BE2C (cell line): ENCODE measurements around the gene SRMS.
"Not testable (repeated sequence)": the region's sequence is repeated elsewhere in the genome, so short reads cannot be mapped to it uniquely, and the experiment has no call there.

Experiments used
- DNase-seq: peaks from one replicate; pipeline ENCODE4 v3.0.0-alpha.2; 2020
- H3K27me3 ChIP-seq: fragments of 250-450 bp; sonication (Bioruptor Pico); 2 replicates; pipeline ENCODE4 v1.5.1; 2020; ENCODE audit warnings: mild to moderate bottlenecking
- H3K36me3 ChIP-seq: fragments of 250-450 bp; sonication (Bioruptor Pico); 2 replicates; pipeline ENCODE4 v1.5.1; 2020; ENCODE audit warnings: mild to moderate bottlenecking
- H3K4me1 ChIP-seq: fragments of 250-450 bp; sonication (Bioruptor Pico); 2 replicates; pipeline ENCODE4 v1.5.1; 2020
- H3K4me3 ChIP-seq: 2 replicates; pipeline ENCODE4 v1.5.1; 2011; ENCODE audit warnings: low read depth, low read length
- H3K9me3 ChIP-seq: fragments of 250-450 bp; sonication (Bioruptor Pico); 2 replicates; pipeline ENCODE4 v1.5.1; 2020
- TF ChIP-seq, protein P1 (sequence below): IDR thresholded peaks from 2 replicates; pipeline ENCODE4 v1.5.1; 2012; ENCODE audit warnings: mild to moderate bottlenecking, low read depth, low read length

SRMS gene

DNA sequence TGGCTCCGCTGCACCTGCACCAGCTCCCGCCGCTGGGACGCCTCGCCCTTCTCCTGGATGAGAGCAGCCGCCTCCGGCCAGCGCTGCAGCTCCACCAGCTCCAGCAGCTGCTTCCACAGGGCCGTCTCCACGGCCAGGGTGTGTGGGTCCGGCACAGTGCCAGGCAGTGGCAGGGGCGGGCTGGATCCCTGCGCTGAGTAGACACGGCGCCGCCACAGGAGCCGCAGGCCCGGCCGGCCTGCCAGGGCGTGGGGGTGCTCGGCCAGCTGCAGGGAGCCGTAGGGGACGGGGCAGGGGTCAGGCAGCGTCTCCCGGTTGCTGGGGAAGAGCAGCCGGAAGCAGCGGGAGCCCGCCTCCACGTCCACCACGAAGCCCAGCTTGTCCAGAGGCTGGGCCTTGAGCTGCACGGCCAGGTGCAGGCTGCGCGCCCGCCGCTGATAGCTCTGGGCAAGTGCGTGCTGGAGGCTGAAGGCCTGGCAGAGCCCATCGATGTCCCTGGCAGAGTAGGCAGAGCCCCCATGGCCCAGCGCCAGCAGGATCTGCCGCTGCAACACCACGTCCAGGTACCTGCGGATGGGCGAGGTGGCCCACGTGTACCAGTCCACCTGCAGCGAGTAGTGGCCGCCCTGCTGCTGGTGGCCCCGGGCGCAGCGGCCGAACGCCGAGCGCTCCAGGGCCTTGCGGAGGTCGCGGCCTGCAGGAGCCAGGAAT is 15.8 kb upstream of the SRMS start:
- TF ChIP-seq, protein P1, sequence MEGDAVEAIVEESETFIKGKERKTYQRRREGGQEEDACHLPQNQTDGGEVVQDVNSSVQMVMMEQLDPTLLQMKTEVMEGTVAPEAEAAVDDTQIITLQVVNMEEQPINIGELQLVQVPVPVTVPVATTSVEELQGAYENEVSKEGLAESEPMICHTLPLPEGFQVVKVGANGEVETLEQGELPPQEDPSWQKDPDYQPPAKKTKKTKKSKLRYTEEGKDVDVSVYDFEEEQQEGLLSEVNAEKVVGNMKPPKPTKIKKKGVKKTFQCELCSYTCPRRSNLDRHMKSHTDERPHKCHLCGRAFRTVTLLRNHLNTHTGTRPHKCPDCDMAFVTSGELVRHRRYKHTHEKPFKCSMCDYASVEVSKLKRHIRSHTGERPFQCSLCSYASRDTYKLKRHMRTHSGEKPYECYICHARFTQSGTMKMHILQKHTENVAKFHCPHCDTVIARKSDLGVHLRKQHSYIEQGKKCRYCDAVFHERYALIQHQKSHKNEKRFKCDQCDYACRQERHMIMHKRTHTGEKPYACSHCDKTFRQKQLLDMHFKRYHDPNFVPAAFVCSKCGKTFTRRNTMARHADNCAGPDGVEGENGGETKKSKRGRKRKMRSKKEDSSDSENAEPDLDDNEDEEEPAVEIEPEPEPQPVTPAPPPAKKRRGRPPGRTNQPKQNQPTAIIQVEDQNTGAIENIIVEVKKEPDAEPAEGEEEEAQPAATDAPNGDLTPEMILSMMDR, result no peak
- H3K4me3 ChIP-seq, result no peak overlapping the region
- no peaks in the 10 kb centered on the region for H3K4me1 ChIP-seq
- no peak for DNase-seq
- H3K9me3 ChIP-seq, result no peaks in the 10 kb centered on the region
- no peaks in the 10 kb centered on the region for H3K27me3 ChIP-seq
- no peaks in the 10 kb centered on the region for H3K36me3 ChIP-seq

DNA sequence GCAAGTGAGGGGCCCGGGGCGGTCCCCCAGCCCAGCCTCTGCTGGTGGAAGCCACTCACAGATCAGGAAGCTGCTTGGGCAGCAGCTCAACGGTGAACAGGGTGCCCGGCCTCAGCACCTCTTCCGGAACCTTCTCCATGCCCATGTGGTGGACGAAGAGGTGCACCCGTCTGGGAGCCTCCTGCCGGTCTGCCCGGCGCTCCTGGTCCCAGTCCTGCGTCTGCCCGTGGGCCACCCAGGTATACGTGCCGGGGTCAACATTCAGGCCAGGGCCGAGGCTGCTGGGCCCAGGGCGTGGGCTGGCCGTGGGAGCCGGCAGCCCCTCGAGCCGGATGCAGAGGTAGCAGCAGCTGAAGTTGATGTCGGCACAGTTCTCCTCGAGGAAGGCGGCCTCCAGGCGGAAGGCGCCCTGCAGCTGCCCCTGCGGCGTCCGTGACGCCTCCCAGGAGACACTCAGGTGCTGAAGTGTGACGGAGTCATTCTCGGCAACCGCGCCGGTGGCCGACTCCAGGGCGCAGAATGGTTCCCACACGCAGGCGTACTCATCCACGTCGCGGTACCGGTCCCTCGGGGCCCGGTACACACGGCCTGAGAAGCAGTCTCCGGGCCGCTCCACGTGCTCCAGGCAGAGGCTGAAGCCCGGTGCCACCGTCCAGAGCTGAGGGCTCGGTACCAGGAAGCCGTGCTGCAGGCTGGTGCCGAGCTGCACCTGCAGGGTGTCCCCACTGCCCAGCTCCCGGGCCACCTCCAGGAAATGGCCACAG is 15.1 kb upstream of the SRMS start:
- H3K9me3 ChIP-seq, result no peaks in the 10 kb centered on the region
- TF ChIP-seq, protein P1, result no peak
- H3K4me1 ChIP-seq, result no peaks in the 10 kb centered on the region

DNA sequence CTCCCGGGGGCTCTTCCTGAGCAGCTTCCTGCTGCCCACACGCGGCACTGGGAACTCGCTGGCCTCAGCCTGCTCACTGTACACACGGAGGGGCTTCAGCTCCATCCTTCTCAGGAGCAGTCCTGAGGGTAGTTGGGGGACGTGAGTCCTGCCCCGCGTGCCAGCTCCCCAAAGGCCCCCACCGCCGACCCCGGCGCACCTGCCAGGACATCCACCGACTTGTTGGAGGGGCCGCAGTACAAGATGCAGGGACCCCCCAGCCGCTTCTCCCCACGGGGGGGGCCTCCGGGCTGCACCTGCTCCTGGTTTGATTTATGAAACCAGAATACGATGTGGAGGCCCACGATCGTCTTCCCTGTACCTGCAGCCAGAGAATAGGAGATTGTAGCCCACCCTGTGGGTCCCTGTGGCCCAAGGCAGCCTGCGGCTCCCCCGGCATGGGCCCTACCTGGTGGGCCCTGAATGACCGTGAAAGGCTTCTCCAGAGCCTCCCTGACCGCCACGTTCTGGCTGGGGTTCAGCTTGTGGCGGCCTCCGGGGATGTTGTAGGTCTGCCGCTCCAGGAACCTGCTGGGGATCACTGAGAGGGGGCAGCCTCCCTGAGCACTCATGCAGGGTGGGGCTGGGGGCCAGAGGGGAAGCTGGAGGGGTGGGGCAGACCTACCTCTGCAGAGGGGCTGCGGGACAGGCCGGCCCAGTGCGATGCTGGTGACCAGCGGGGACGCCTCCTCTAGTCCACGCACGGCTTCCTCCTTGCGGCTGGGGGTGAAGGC is 14.3 kb upstream of the SRMS start:
- H3K4me3 ChIP-seq, result no peak overlapping the region
- H3K4me1 ChIP-seq, result no peaks in the 10 kb centered on the region
- no peak for DNase-seq
- H3K9me3 ChIP-seq, result no peaks in the 10 kb centered on the region
- no peaks in the 10 kb centered on the region for H3K36me3 ChIP-seq
- no peaks in the 10 kb centered on the region for H3K27me3 ChIP-seq
- TF ChIP-seq, protein P1, result no peak

More for the DNA sequence above, 15.1 kb upstream of the SRMS start:
- no peak overlapping the region for H3K4me3 ChIP-seq
- no peaks in the 10 kb centered on the region for H3K27me3 ChIP-seq
- no peak for DNase-seq
- H3K36me3 ChIP-seq, result no peaks in the 10 kb centered on the region

DNA sequence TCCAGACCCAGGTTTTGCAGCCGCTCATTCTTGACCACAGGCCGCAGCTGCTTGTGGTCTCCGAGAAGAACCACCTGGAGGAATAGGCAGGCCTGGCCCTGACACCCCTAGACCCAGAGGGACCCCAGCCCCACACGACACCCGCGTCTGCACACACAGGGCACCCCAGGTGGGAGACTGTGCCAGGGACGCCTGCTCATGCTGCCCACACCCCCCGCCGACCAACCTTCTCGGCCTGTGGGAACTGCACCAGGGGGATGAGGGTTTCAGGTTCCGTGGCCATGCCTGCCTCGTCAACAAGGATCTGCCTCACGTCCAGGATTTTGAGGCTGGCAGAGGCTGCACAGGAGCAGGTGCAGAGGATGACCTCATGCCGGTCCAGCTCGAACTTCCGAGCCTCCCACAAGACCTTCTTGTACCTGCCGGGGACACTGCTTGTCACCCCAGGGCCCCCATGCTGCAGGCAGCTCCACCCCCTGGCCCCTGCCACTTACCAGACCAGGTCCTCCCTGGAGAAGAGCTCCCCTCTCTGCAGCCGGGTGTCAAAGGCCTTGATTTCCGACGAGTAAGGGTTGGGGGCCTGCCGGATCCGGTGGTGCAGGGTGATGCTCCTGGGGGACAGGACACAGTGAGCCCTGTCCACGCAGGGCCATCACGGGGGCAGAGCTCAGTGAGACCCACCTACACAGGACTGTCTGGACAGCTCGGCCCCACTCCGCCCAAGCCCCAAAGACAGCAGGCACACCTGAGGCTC is 13.5 kb upstream of the SRMS start:
- Histone ChIP-seq H3K4me3 (no peak overlapping the region), H3K27me3 (no peaks in the 10 kb centered on the region), H3K4me1 (no peaks in the 10 kb centered on the region), H3K36me3 (no peaks in the 10 kb centered on the region), H3K9me3 (no peaks in the 10 kb centered on the region)
- TF ChIP-seq, protein P1, result no peak
- DNase-seq, result no peak

DNA sequence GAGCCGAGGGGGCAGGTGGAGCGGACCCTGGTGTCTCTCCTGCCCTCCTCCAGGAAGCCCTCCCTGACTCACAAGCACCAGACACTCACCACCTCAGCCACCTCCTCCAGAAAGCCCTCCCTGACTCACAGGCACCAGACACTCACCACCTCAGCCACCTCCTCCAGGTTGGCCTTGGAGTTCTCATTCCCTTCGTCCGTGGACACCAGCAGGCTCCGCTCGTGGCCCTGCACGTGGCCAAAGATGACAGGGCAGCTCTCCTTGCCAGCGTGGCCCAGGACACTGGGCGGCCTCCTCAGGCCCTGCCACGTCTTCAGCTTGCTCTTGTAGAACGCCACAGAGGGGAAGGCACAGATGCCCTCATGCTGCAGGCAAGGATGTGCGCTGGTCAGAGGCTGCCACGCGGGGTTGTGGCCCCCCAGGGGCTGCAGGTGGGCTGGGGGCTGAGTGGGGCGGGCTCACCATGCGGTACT is 12.8 kb upstream of the SRMS start:
- Histone ChIP-seq H3K9me3 (no peaks in the 10 kb centered on the region), H3K36me3 (no peaks in the 10 kb centered on the region), H3K4me3 (no peak overlapping the region), H3K4me1 (no peaks in the 10 kb centered on the region), H3K27me3 (no peaks in the 10 kb centered on the region)
- TF ChIP-seq, protein P1, result no peak
- no peak for DNase-seq

DNA sequence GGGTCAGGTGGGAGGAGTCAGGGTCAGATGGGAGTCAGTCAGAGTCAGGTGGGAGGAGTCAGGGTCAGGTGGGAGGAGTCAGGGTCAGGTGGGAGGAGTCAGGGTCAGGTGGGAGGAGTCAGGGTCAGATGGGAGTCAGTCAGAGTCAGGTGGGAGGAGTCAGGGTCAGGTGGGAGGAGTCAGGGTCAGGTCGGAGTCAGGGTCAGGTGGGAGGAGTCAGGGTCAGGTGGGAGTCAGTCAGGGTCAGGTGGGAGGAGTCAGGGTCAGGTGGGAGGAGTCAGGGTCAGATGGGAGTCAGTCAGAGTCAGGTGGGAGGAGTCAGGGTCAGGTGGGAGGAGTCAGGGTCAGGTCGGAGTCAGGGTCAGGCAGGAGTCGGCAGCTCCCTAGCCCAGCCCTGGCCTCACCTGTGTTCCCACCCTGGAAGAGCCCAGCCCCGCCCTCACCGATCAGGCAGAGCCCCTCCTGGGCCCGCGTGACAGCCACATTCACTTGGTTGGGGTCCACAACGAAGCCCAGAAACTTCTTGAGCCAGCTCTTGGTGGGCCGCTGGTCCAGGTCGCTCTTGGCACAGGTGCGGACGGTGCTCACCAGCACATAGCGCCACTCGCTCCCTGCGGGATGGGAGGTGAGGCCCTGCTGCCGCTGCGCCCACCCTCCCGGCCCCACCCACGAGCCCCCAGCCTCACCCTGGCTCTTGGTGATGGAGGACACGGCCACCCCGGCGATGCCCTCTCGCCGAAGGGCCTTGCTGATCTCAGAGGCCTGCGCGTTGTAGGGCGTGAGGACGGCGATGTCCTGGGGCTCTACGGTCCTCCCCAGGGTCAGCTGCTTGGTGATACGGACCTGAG is 12.2 kb upstream of the SRMS start:
- H3K4me1 ChIP-seq, H3K27me3 ChIP-seq, DNase-seq, H3K36me3 ChIP-seq, H3K9me3 ChIP-seq, H3K4me3 ChIP-seq: not testable (repeated sequence)
